Activated CD8-positive, alpha-beta memory T cell treated with anti-CD3 and anti-CD28 coated beads, Interleukin-2, amount 10 ng/mL, durations not matched to agents 7 days and 5 days (primary cell): ENCODE measurements around the gene ARHGEF11. TPM values are rescaled to one million over a fixed set of nuclear protein-coding genes. Genes with fewer than 3 reads are reported as not detected.

Experiments
- ATAC-seq: fragments of 150-1000 bp; cut with Tn5 transposase; one replicate; pipeline ENCODE4 v1.10.0; 2021; ENCODE audit warnings: moderate library complexity
- CTCF ChIA-PET: fragments of 350-600 bp; sonication (Branson Sonifier 250); formaldehyde crosslinking; loops from one replicate; lab custom pipeline; 2021; ENCODE audit warnings: antibody characterized with exemption; lab: Charles Lee
- DNase-seq: peaks from one replicate; pipeline ENCODE4 v3.0.0-alpha.2; 2020
- H3K27ac Mint-ChIP-seq: one replicate; pipeline ENCODE4 v1.8.0; 2021; ENCODE audit warnings: mild to moderate bottlenecking, mixed read lengths
- H3K27me3 Mint-ChIP-seq: one replicate; pipeline ENCODE4 v1.8.0; 2021; ENCODE audit warnings: mixed read lengths
- H3K36me3 Mint-ChIP-seq: one replicate; pipeline ENCODE4 v1.8.0; 2021; ENCODE audit warnings: mild to moderate bottlenecking, mixed read lengths
- H3K4me1 Mint-ChIP-seq: one replicate; pipeline ENCODE4 v1.8.0; 2021; ENCODE audit warnings: mixed read lengths
- H3K4me3 Mint-ChIP-seq: one replicate; pipeline ENCODE4 v1.8.0; 2021; ENCODE audit warnings: mild to moderate bottlenecking, moderate library complexity, mixed read lengths
- H3K9me3 Mint-ChIP-seq: one replicate; pipeline ENCODE4 v1.8.0; 2022; ENCODE audit warnings: low read depth, mixed read lengths
- total RNA-seq, 2 experiments: library from RNA; stranded (reverse); gene quantifications; one replicate each; pipeline ENCODE4 v1.2.3, GENCODE V29; 2021

The ARHGEF11 gene
- total RNA-seq, 2 experiments from 2014 or later = 0.66 to 6.1 TPM

DNA sequence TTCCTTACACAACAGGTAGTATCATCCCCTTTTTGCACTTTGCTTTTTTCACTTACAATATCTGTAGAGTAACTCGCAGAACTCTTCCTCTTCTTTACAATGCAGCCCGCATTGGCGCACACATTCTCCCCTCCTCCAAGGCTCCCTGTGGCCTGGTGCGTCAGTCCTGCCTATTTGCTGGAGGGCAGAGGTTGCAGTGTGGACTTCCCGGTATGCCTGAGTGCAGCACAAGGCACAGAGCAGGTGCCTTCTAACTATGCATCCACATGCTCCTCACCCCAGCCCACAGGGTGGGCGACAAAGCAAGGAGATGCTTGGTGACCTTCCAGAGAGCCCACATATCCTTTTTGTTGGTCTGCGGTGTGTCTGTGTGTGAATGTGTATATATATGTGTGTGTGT, 53.3 kb downstream of the ARHGEF11 start:
- CTCF ChIA-PET = no interaction called here
- ATAC-seq = no peak
- no peak overlapping the region for H3K27ac Mint-ChIP-seq
- no peak overlapping the region for H3K4me3 Mint-ChIP-seq
- H3K36me3 Mint-ChIP-seq = no peaks in the 10 kb centered on the region
- no peak for DNase-seq
- H3K9me3 Mint-ChIP-seq = no peaks in the 10 kb centered on the region
- H3K4me1 Mint-ChIP-seq = peaks cover 9% of the 10 kb centered on the region
- peaks cover 32% of the 10 kb centered on the region for H3K27me3 Mint-ChIP-seq

- Mint-ChIP-seq H3K36me3 (no peaks in the 10 kb centered on the region), H3K9me3 (no peaks in the 10 kb centered on the region), H3K27ac (no peak overlapping the region), H3K27me3 (peaks cover 25% of the 10 kb centered on the region), H3K4me1 (peaks cover 9% of the 10 kb centered on the region), H3K4me3 (no peak overlapping the region)
- DNase-seq (no peak), ATAC-seq (peak; percentile 23)
- CTCF ChIA-PET = interaction anchor here (0.9 kb wide), 1 partner anchor 122 kb away, joined by 3 read pairs; no protein-coding TSS in a partner anchor
Observed at GRCh38 chr1:156987715-156988114, 57.8 kb downstream of the ARHGEF11 start.

DNA sequence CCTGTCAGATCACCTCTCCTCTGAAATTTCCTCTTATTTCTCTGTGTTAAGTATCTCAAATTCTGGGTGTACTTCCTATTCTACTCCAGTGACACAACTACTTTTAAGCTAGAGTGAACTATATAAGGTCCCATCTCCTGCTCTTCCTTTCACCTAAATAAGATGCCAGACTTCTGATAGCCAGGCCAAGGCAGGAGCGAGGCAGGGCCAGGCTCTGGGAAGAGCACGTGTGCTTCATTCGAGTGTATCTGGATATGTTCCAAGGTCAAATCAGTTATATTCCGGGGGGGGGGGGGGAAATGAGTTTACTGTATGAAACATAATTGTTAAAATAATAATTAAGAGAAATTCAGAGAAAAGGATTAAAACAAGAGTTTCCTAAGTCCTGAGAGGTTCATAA, 65.0 kb downstream of the ARHGEF11 start:
- Mint-ChIP-seq H3K36me3 (no peaks in the 10 kb centered on the region), H3K27ac (no peak overlapping the region), H3K4me1 (no peaks in the 10 kb centered on the region), H3K9me3 (no peaks in the 10 kb centered on the region), H3K27me3 (peaks cover 50% of the 10 kb centered on the region), H3K4me3 (no peak overlapping the region)
- DNase-seq (no peak), ATAC-seq (no peak)
- CTCF ChIA-PET = no interaction called here

DNA sequence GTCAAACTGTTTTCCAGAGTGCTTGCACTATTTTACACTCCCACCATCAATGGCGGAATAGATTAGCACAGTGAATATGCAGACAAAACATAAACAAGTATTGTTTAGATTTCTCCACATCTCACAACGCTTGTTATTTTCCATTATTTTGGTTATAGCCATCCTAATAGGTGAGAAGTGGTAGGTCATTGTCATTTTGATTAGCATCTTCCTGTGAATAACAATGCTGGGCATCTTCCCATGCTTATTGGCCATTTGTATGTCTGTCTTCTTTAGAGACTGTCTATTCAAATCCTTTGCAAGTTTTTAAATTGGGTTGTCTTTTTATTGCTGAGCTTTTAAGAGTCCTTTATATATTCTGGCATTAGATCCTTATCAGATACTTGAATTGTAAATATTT, 70.5 kb downstream of the ARHGEF11 start:
- ATAC-seq (no peak), DNase-seq (no peak)
- H3K27me3 Mint-ChIP-seq = peaks cover 54% of the 10 kb centered on the region
- no peak overlapping the region for H3K27ac Mint-ChIP-seq
- no peaks in the 10 kb centered on the region for H3K36me3 Mint-ChIP-seq
- H3K4me1 Mint-ChIP-seq = no peaks in the 10 kb centered on the region
- no peaks in the 10 kb centered on the region for H3K9me3 Mint-ChIP-seq
- no peak overlapping the region for H3K4me3 Mint-ChIP-seq
- CTCF ChIA-PET = no interaction called here

GRCh38 chr1:156973417-156973816, 72.1 kb downstream of the ARHGEF11 start:
- no peak overlapping the region for H3K4me3 Mint-ChIP-seq
- ATAC-seq = no peak
- CTCF ChIA-PET = no interaction called here
- DNase-seq = no peak
- no peaks in the 10 kb centered on the region for H3K4me1 Mint-ChIP-seq
- peaks cover 54% of the 10 kb centered on the region for H3K27me3 Mint-ChIP-seq
- no peaks in the 10 kb centered on the region for H3K36me3 Mint-ChIP-seq
- no peaks in the 10 kb centered on the region for H3K9me3 Mint-ChIP-seq
- no peak overlapping the region for H3K27ac Mint-ChIP-seq

- no peak overlapping the region for H3K4me3 Mint-ChIP-seq
- no peaks in the 10 kb centered on the region for H3K9me3 Mint-ChIP-seq
- H3K36me3 Mint-ChIP-seq = no peaks in the 10 kb centered on the region
- H3K27me3 Mint-ChIP-seq = peaks cover 59% of the 10 kb centered on the region
- ATAC-seq = no peak
- H3K4me1 Mint-ChIP-seq = no peaks in the 10 kb centered on the region
- H3K27ac Mint-ChIP-seq = no peak overlapping the region
- CTCF ChIA-PET = interaction anchor here (0.7 to 1.6 kb wide), 4 partner anchors 59 to 281 kb away, joined by 3 to 6 read pairs (median 5); no protein-coding TSS in a partner anchor
- no peak for DNase-seq
Observed at GRCh38 chr1:156970017-156970416, 75.5 kb downstream of the ARHGEF11 start.

- H3K9me3 Mint-ChIP-seq = no peaks in the 10 kb centered on the region
- H3K4me1 Mint-ChIP-seq = no peaks in the 10 kb centered on the region
- H3K27ac Mint-ChIP-seq = no peak overlapping the region
- DNase-seq = no peak
- ATAC-seq = no peak
- peaks cover 54% of the 10 kb centered on the region for H3K27me3 Mint-ChIP-seq
- H3K36me3 Mint-ChIP-seq = no peaks in the 10 kb centered on the region
- CTCF ChIA-PET = interaction anchor here (1.3 to 1.6 kb wide), 3 partner anchors 59 to 79 kb away, joined by 4 to 6 read pairs (median 6); no protein-coding TSS in a partner anchor
- no peak overlapping the region for H3K4me3 Mint-ChIP-seq
Observed at GRCh38 chr1:156969496-156969895, 76.0 kb downstream of the ARHGEF11 start.

- H3K4me1 Mint-ChIP-seq = peaks cover 21% of the 10 kb centered on the region
- H3K4me3 Mint-ChIP-seq = no peak overlapping the region
- DNase-seq = no peak
- no peak for ATAC-seq
- H3K9me3 Mint-ChIP-seq = no peaks in the 10 kb centered on the region
- H3K36me3 Mint-ChIP-seq = no peaks in the 10 kb centered on the region
- CTCF ChIA-PET = interaction anchor here (1.6 to 1.8 kb wide), 2 partner anchors 38 to 54 kb away, joined by 4 to 6 read pairs; no protein-coding TSS in a partner anchor
- H3K27me3 Mint-ChIP-seq = peaks cover 37% of the 10 kb centered on the region
- no peak overlapping the region for H3K27ac Mint-ChIP-seq
Observed at GRCh38 chr1:156964441-156964840, 81.1 kb downstream of the ARHGEF11 start.

DNA sequence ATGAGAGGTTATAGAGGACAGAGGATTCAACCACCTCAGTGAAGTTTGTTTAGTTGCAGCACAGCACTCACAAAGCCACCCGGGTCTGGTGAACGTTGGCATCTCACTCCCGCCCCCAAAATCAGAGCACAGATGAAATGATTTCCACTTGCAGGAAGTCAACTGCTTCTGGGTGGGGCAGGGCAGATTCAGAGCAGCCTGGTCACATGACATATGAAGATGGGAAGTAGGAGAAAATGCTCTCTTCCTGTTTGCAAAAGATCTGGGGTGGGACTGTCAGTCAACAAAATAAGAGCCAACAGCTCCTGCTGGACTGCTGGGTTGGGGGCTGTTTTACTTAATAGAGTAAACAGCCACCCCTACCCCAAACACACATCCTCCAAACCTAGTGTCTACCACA, 81.9 kb downstream of the ARHGEF11 start:
- DNase-seq (peak; percentile 68), ATAC-seq (peak; percentile 71)
- Mint-ChIP-seq H3K4me1 (peaks cover 21% of the 10 kb centered on the region), H3K27ac (peak overlapping the region; percentile 73), H3K9me3 (no peaks in the 10 kb centered on the region), H3K4me3 (peak overlapping the region; percentile 65), H3K36me3 (no peaks in the 10 kb centered on the region), H3K27me3 (peaks cover 33% of the 10 kb centered on the region)
- CTCF ChIA-PET = interaction anchor here (1.1 to 1.8 kb wide), 2 partner anchors 37 to 193 kb away, joined by 3 to 6 read pairs; no protein-coding TSS in a partner anchor

DNA sequence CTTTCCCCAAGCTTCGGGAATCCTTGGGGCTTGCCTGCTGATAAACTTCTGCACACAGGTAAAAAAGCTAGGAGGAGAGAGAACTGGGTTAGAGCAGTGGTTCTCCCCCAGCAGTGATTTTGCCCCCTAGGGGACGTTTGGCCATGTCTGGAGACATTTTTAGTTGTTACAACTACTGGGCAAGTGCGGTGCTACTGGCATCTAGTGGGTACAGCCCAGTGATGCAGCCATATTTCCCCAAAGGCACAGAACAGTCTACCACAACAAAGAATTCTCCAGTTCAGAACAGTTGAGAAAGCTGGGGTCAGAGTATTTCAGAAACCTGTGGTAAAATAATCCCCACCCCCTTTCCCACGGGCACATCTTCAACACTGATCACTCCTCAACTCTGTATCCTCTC, 83.8 kb downstream of the ARHGEF11 start:
- peak; percentile 65 for ATAC-seq
- CTCF ChIA-PET = interaction anchor here (0.7 to 1.3 kb wide), 4 partner anchors 15 to 272 kb away, joined by 3 read pairs; no protein-coding TSS in a partner anchor
- H3K4me3 Mint-ChIP-seq = no peak overlapping the region

GRCh38 chr1:156959925-156960324, 85.6 kb downstream of the ARHGEF11 start:
- Mint-ChIP-seq H3K9me3 (no peaks in the 10 kb centered on the region), H3K27ac (no peak overlapping the region), H3K27me3 (peaks cover 11% of the 10 kb centered on the region), H3K4me3 (no peak overlapping the region), H3K4me1 (peaks cover 26% of the 10 kb centered on the region), H3K36me3 (no peaks in the 10 kb centered on the region)
- CTCF ChIA-PET = interaction anchor here (1.0 to 1.7 kb wide), 3 partner anchors 11 to 196 kb away, joined by 4 to 6 read pairs (median 5); no protein-coding TSS in a partner anchor
- no peak for ATAC-seq
- no peak for DNase-seq

More for the DNA sequence above, 83.8 kb downstream of the ARHGEF11 start:
- Mint-ChIP-seq H3K9me3 (no peaks in the 10 kb centered on the region), H3K36me3 (no peaks in the 10 kb centered on the region), H3K27me3 (peaks cover 28% of the 10 kb centered on the region), H3K27ac (no peak overlapping the region), H3K4me1 (peaks cover 26% of the 10 kb centered on the region)
- DNase-seq = peak; percentile 58

- H3K4me3 Mint-ChIP-seq = no peak overlapping the region
- peaks cover 11% of the 10 kb centered on the region for H3K27me3 Mint-ChIP-seq
- no peak for DNase-seq
- no peaks in the 10 kb centered on the region for H3K9me3 Mint-ChIP-seq
- H3K27ac Mint-ChIP-seq = no peak overlapping the region
- no peak for ATAC-seq
- H3K4me1 Mint-ChIP-seq = peaks cover 26% of the 10 kb centered on the region
- no peaks in the 10 kb centered on the region for H3K36me3 Mint-ChIP-seq
- CTCF ChIA-PET = interaction anchor here (1.0 to 1.7 kb wide), 3 partner anchors 11 to 197 kb away, joined by 4 to 6 read pairs (median 5); no protein-coding TSS in a partner anchor
Observed at GRCh38 chr1:156959414-156959813, 86.1 kb downstream of the ARHGEF11 start.

DNA sequence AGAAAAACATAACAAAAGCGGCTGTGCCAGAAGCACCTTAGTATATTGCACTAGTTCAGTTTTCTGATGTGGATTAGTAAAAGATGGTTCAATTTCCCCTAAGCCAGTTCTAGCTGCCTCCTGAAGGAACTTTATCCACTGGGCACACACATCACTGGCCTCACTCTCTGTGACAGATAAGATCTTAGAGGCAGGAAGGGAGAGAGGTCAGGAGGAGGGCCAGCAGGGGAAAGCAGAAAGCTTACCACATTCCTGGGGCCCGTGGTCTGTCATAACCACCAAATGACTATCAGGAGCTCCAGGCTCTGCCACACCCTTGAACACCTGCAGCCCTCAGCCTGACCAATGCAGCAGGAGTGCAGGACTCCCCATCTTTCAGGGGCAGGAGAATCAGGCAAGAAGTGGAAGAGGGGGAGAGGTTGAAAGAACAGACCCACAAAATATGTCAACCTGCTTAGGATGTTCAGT, 87.3 kb downstream of the ARHGEF11 start:
- Mint-ChIP-seq H3K36me3 (no peaks in the 10 kb centered on the region), H3K9me3 (no peaks in the 10 kb centered on the region), H3K4me1 (peaks cover 14% of the 10 kb centered on the region), H3K27ac (no peak overlapping the region), H3K27me3 (peaks cover 11% of the 10 kb centered on the region), H3K4me3 (no peak overlapping the region)
- CTCF ChIA-PET = interaction anchor here (0.9 kb wide), 1 partner anchor 30 kb away, joined by 3 read pairs; no protein-coding TSS in a partner anchor
- ATAC-seq = no peak
- DNase-seq = no peak

- CTCF ChIA-PET = interaction anchor here (1.0 to 1.3 kb wide), 3 partner anchors 9 to 48 kb away, joined by 3 to 4 read pairs (median 3); no protein-coding TSS in a partner anchor
- Mint-ChIP-seq H3K27me3 (peaks cover 11% of the 10 kb centered on the region), H3K36me3 (no peaks in the 10 kb centered on the region), H3K9me3 (no peaks in the 10 kb centered on the region), H3K4me3 (no peak overlapping the region), H3K27ac (no peak overlapping the region), H3K4me1 (peaks cover 9% of the 10 kb centered on the region)
- ATAC-seq (no peak), DNase-seq (no peak)
Observed at GRCh38 chr1:156957634-156958033, 87.9 kb downstream of the ARHGEF11 start.
